A172 (cell line): ENCODE data around the gene GMPS. TPM values are rescaled to one million over a fixed set of nuclear protein-coding genes. Genes with fewer than 3 reads are reported as not detected.

ENCODE experiments used
- total RNA-seq: library from RNA; depleted of rRNA; stranded (reverse); fragments of >200 nt; shearing (Covaris generic); gene quantifications from 2 replicates; pipeline ENCODE4 v1.2.3, GENCODE V29; 2014; rRNA removed

GMPS gene
- total RNA-seq, 1 experiment from 2014 or later: 155 TPM

Other genes with a start within 250 kb of the GMPS start
- gene PLCH1, start 125.6 kb upstream of the GMPS start, total RNA-seq: 0.50 and 0.78 TPM in 2 replicates
- 7.5 and 7.9 TPM in 2 replicates for gene C3orf33, start 64.4 kb upstream of the GMPS start, total RNA-seq
- gene SLC33A1, start 16.2 kb upstream of the GMPS start, total RNA-seq: 22.9 and 28.0 TPM in 2 replicates
- gene KCNAB1, start 249.9 kb downstream of the GMPS start, total RNA-seq: 0.26 and 1.6 TPM in 2 replicates